ENCODE data around the gene RBM39.
"Not testable (repeated sequence)": the region's sequence is repeated elsewhere in the genome, so short reads cannot be mapped to it uniquely, and the experiment has no call there.

The RBM39 gene

GRCh38 chr20:35723652-35724320, 18.3 kb downstream of the RBM39 start:
- not testable (repeated sequence) for H3K27me3 Mint-ChIP-seq (ENCODE audit: low read depth); H3K27ac Mint-ChIP-seq; H3K4me3 Mint-ChIP-seq; H3K9me3 Mint-ChIP-seq
- Mint-ChIP-seq H3K4me1 (ENCODE audit: low read depth) (peaks cover 15% of the 10 kb centered on the region), H3K36me3 (ENCODE audit: low read depth) (peaks cover 42% of the 10 kb centered on the region)

- H3K36me3 Mint-ChIP-seq (ENCODE audit: low read depth): peaks cover 42% of the 10 kb centered on the region
- H3K27ac Mint-ChIP-seq; H3K27me3 Mint-ChIP-seq (ENCODE audit: low read depth); H3K4me3 Mint-ChIP-seq; H3K9me3 Mint-ChIP-seq: not testable (repeated sequence)
- peaks cover 15% of the 10 kb centered on the region for H3K4me1 Mint-ChIP-seq (ENCODE audit: low read depth)
Measured at GRCh38 chr20:35723275-35723639, 18.8 kb downstream of the RBM39 start.

- no peak overlapping the region for H3K4me3 Mint-ChIP-seq
- peaks cover 15% of the 10 kb centered on the region for H3K4me1 Mint-ChIP-seq (ENCODE audit: low read depth)
Measured at GRCh38 chr20:35721621-35722020, 20.4 kb downstream of the RBM39 start.

DNA sequence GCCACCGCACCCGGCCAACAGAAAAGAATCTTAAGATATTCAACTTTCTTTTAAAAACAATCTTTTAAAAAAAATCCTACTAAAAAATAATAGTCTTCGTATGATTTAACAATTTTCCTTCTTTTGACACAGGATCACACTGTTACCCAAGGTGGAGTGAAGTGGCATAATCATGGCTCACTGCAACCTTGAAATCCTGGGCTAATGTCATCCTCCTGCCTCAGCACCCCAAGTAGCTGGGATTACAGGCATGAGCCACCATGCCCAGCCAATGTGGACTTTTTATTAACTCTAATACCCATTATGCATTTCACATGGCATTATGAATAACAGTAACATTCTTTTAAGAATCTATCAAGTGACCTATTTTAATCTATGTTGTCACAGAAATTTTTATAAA, 20.8 kb downstream of the RBM39 start:
- peaks cover 15% of the 10 kb centered on the region for H3K4me1 Mint-ChIP-seq (ENCODE audit: low read depth)
- H3K36me3 Mint-ChIP-seq (ENCODE audit: low read depth): peaks cover 49% of the 10 kb centered on the region
- no peak overlapping the region for H3K27ac Mint-ChIP-seq
- no peak overlapping the region for H3K4me3 Mint-ChIP-seq
- no peaks in the 10 kb centered on the region for H3K9me3 Mint-ChIP-seq
- no peaks in the 10 kb centered on the region for H3K27me3 Mint-ChIP-seq (ENCODE audit: low read depth)

More at GRCh38 chr20:35721621-35722020, 20.4 kb downstream of the RBM39 start:
- Mint-ChIP-seq H3K9me3 (no peaks in the 10 kb centered on the region), H3K27me3 (ENCODE audit: low read depth) (no peaks in the 10 kb centered on the region), H3K36me3 (ENCODE audit: low read depth) (peaks cover 49% of the 10 kb centered on the region), H3K27ac (no peak overlapping the region)

DNA sequence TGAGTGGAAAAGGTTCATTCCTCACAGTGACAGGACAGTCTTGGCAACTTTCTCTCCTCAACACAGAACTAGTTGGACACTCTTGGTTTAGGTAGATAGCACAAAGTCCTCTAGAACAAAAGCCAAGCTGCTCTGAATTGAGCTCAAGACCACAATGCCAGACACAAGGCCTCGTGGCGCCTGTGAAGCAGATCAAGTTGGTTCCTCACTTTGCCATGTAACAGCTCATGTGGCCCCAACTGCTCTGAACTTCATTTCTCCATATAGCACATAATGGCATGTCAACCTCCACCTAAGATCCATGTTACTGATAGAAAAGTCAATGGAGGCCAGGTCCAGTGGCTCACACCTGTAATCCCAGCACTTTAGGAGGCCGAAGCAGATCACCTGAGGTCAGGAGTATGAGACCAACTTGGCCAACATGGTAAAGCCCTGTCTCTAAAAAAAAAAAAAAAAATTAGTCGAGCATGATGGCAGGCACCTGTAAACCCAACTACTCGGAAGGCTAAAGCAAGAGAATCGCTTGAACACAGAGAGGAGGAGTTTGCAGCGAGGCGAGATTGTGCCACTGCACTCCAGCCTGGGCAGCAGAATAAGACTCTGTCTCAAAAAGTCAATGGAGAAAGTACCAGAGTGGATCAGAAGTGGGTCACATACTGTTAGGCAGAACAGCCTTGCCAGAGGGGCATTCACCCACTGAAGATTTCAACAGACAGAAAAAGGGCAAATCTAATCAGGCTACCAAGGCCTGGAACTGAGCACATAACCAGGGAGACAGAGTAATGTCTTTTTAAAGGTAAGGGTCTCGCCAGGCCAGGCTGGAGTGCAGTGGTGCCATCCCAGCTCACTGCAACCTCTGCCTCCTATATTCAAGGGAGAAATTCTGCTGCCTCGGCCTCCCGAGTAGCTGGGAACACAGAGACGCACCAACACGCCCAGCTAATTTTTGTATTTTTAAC, 21.6 kb downstream of the RBM39 start:
- Mint-ChIP-seq H3K9me3 (no peaks in the 10 kb centered on the region), H3K36me3 (ENCODE audit: low read depth) (peaks cover 52% of the 10 kb centered on the region), H3K4me1 (ENCODE audit: low read depth) (peaks cover 15% of the 10 kb centered on the region), H3K4me3 (no peak overlapping the region), H3K27me3 (ENCODE audit: low read depth) (no peaks in the 10 kb centered on the region), H3K27ac (no peak overlapping the region)

- no peaks in the 10 kb centered on the region for H3K27me3 Mint-ChIP-seq (ENCODE audit: low read depth)
- H3K27ac Mint-ChIP-seq: no peak overlapping the region
- peaks cover 13% of the 10 kb centered on the region for H3K4me1 Mint-ChIP-seq (ENCODE audit: low read depth)
- H3K36me3 Mint-ChIP-seq (ENCODE audit: low read depth): peaks cover 49% of the 10 kb centered on the region
- H3K4me3 Mint-ChIP-seq: no peak overlapping the region
- no peaks in the 10 kb centered on the region for H3K9me3 Mint-ChIP-seq
Measured at GRCh38 chr20:35719717-35720116, 22.3 kb downstream of the RBM39 start.

DNA sequence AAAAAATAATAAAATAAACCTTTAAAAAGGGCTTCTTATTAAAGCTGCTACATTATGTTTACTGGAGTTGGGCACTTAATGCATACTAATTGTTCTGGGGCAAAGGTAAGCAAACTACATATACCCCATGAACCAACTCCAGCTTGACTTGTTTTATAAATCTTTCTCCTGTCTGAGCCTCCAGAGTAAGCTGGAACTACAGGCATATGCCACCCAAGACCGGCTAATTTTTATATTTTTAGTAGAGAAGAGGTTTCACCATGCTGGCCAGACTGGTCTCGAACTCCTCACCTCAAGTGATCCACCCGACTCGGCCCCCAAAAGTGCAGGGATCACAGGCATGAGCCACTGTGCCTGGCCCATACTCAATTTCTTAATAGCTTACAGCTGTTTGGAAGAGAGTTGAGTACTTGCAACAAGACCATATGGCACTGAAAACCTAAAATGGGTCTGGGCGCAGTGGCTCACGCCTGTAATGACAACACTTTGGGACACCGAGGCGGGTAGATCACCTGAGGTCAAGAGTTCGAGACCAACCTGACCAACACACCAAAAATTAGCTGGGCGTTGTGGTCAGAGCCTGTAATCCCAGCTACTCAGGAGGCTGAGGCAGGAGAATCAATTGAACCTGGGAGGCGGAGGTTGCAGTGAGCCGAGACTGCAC, 23.0 kb downstream of the RBM39 start:
- H3K4me1 Mint-ChIP-seq (ENCODE audit: low read depth): peaks cover 13% of the 10 kb centered on the region
- peaks cover 48% of the 10 kb centered on the region for H3K36me3 Mint-ChIP-seq (ENCODE audit: low read depth)
- H3K9me3 Mint-ChIP-seq: no peaks in the 10 kb centered on the region
- H3K27me3 Mint-ChIP-seq (ENCODE audit: low read depth): no peaks in the 10 kb centered on the region
- no peak overlapping the region for H3K27ac Mint-ChIP-seq
- H3K4me3 Mint-ChIP-seq: no peak overlapping the region

GRCh38 chr20:35718321-35718720, 23.7 kb downstream of the RBM39 start:
- H3K27ac Mint-ChIP-seq; H3K4me3 Mint-ChIP-seq; H3K27me3 Mint-ChIP-seq (ENCODE audit: low read depth); H3K9me3 Mint-ChIP-seq: not testable (repeated sequence)
- peaks cover 50% of the 10 kb centered on the region for H3K36me3 Mint-ChIP-seq (ENCODE audit: low read depth)
- peaks cover 13% of the 10 kb centered on the region for H3K4me1 Mint-ChIP-seq (ENCODE audit: low read depth)

DNA sequence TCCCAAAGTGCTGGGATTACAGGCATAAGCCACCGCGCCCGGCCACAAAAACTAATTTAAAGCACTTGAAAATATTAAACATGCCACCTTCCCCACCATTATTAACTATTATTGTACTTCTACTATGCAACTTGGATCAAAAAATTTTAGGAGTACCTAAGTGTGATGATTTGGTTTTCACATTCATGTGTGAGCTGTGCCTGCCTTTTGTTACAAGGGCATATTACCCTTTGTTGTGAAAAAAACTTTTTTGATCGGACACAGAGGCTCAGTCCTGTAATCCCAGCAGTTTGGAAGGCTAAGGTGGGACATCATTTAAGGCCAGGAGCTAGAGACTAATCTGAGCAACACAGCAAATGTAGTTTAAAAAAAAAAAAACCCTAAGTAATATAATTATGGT, 25.7 kb downstream of the RBM39 start:
- Mint-ChIP-seq H3K27me3 (ENCODE audit: low read depth) (no peaks in the 10 kb centered on the region), H3K4me3 (no peak overlapping the region), H3K27ac (no peak overlapping the region), H3K36me3 (ENCODE audit: low read depth) (peaks cover 51% of the 10 kb centered on the region), H3K9me3 (no peaks in the 10 kb centered on the region), H3K4me1 (ENCODE audit: low read depth) (peaks cover 21% of the 10 kb centered on the region)

- no peaks in the 10 kb centered on the region for H3K27me3 Mint-ChIP-seq (ENCODE audit: low read depth)
- H3K36me3 Mint-ChIP-seq (ENCODE audit: low read depth): peaks cover 52% of the 10 kb centered on the region
- peaks cover 25% of the 10 kb centered on the region for H3K4me1 Mint-ChIP-seq (ENCODE audit: low read depth)
- no peaks in the 10 kb centered on the region for H3K9me3 Mint-ChIP-seq
- H3K27ac Mint-ChIP-seq: no peak overlapping the region
- no peak overlapping the region for H3K4me3 Mint-ChIP-seq
Measured at GRCh38 chr20:35715652-35716051, 26.4 kb downstream of the RBM39 start.

DNA sequence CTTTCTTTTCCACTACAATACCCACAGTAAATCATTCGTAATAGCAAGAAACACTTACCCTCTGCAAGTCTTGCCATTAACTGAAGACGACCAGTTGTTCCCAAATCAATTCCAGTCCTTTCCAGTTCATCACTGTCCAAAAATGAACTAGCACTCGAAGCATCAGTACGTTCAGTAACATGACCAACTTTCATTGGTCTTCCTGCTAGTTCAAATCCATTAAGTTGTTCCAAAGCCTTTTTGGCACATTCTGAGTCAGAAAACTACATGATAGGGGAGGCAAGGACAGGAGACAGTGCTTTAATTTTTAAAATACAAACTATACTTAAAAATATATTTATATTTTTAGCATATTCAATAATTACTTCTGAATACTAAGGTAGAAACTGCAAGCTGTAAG, 27.9 kb downstream of the RBM39 start:
- Mint-ChIP-seq H3K27me3 (ENCODE audit: low read depth) (no peaks in the 10 kb centered on the region), H3K36me3 (ENCODE audit: low read depth) (peaks cover 50% of the 10 kb centered on the region), H3K9me3 (no peaks in the 10 kb centered on the region), H3K4me1 (ENCODE audit: low read depth) (peaks cover 25% of the 10 kb centered on the region), H3K27ac (no peak overlapping the region), H3K4me3 (no peak overlapping the region)

- not testable (repeated sequence) for H3K27ac Mint-ChIP-seq; H3K4me3 Mint-ChIP-seq; H3K27me3 Mint-ChIP-seq (ENCODE audit: low read depth); H3K9me3 Mint-ChIP-seq
- Mint-ChIP-seq H3K36me3 (ENCODE audit: low read depth) (peaks cover 51% of the 10 kb centered on the region), H3K4me1 (ENCODE audit: low read depth) (peaks cover 28% of the 10 kb centered on the region)
Measured at GRCh38 chr20:35713120-35713519, 28.9 kb downstream of the RBM39 start.

DNA sequence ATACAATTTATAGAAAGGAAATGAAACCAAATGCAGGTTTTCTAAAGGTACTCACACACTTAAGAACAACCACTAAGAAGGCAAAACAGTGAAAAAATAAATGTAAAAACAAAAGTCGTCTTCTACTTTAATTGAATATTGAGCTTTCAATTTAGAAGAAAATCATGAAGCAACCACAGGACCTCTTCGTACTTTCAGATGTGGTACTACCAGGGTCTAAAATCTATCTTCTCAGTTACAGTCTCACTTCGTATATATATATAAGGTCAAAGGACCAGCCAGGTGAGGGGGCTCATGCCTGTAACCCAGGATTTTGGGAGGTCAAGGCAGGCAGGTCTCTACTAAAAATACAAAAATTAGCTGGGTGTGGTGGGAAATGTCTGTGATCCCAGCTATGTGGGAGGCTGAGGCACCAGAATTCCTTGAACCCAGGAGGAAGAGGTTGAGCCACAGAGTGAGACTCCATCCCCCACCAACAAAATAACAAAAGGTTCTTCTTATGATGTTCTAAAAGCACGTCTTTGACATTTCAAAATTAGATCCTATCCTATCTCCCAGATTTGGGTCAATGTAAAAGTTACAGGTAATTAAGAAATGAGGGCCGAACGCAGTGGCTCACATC, 30.4 kb downstream of the RBM39 start:
- Mint-ChIP-seq H3K27ac (peak overlapping the region; percentile 57), H3K4me1 (ENCODE audit: low read depth) (peaks cover 27% of the 10 kb centered on the region), H3K36me3 (ENCODE audit: low read depth) (peaks cover 44% of the 10 kb centered on the region), H3K9me3 (no peaks in the 10 kb centered on the region), H3K4me3 (no peak overlapping the region), H3K27me3 (ENCODE audit: low read depth) (no peaks in the 10 kb centered on the region)

- peaks cover 27% of the 10 kb centered on the region for H3K4me1 Mint-ChIP-seq (ENCODE audit: low read depth)
- H3K27ac Mint-ChIP-seq: peak overlapping the region; percentile 57
- H3K27me3 Mint-ChIP-seq (ENCODE audit: low read depth): no peaks in the 10 kb centered on the region
- H3K4me3 Mint-ChIP-seq: no peak overlapping the region
- H3K9me3 Mint-ChIP-seq: no peaks in the 10 kb centered on the region
- H3K36me3 Mint-ChIP-seq (ENCODE audit: low read depth): peaks cover 44% of the 10 kb centered on the region
Measured at GRCh38 chr20:35710884-35711587, 31.0 kb downstream of the RBM39 start.
